OCI-LY3 (cell line): ENCODE data around the gene INPP5E.
"Not testable (repeated sequence)": the region's sequence is repeated elsewhere in the genome, so short reads cannot be mapped to it uniquely, and the experiment has no call there.

Experiments
- H2AFZ ChIP-seq: fragments of 200-600, 300-600 bp; shearing (Covaris generic); 2 replicates; pipeline ENCODE4 v1.6.0; 2014; ENCODE audit warnings: antibody characterized with exemption, low read depth, low read length
- H3K27ac ChIP-seq: fragments of 200-600, 300-600 bp; sonication (generic); 2 replicates; pipeline ENCODE4 v1.5.1; 2014; ENCODE audit warnings: mild to moderate bottlenecking, low read length, moderate library complexity, mixed read lengths
- H3K27me3 ChIP-seq: fragments of 200-600, 300-600 bp; sonication (generic); 2 replicates; pipeline ENCODE4 v1.6.1; 2014; ENCODE audit warnings: low read depth, low read length, mixed read lengths
- H3K36me3 ChIP-seq: fragments of 200-600, 300-600 bp; sonication (generic); replicated peaks from 2 replicates; pipeline ENCODE3; 2014; ENCODE audit warnings: low read depth, low read length, mixed read lengths
- H3K4me1 ChIP-seq: fragments of 300-600, 200-600 bp; sonication (generic); 2 replicates; pipeline ENCODE4 v1.6.1; 2014; ENCODE audit warnings: low read length, mixed read lengths
- H3K4me2 ChIP-seq: fragments of 200-600, 300-600 bp; sonication (generic); 2 replicates; pipeline ENCODE4 v1.6.1; 2014; ENCODE audit warnings: low read length, mixed read lengths
- H3K4me3 ChIP-seq: fragments of 300-600, 200-600 bp; sonication (generic); 2 replicates; pipeline ENCODE4 v1.5.1; 2014; ENCODE audit warnings: antibody characterized with exemption, mild to moderate bottlenecking, low read length, moderate library complexity
- H3K79me2 ChIP-seq: fragments of 300-600, 200-600 bp; shearing (Covaris generic); 2 replicates; pipeline ENCODE4 v1.6.1; 2014; ENCODE audit warnings: mild to moderate bottlenecking, low read length, mixed read lengths
- H3K9ac ChIP-seq: fragments of 300-600, 200-600 bp; shearing (Covaris generic); 2 replicates; pipeline ENCODE4 v1.6.0; 2014; ENCODE audit warnings: mild to moderate bottlenecking, low read length, moderate library complexity
- H3K9me3 ChIP-seq: fragments of 200-600, 300-600 bp; shearing (Covaris generic); 2 replicates; pipeline ENCODE4 v1.6.1; 2014; ENCODE audit warnings: low read length, mixed read lengths; ENCODE audit not compliant: insufficient read depth
- H4K20me1 ChIP-seq: fragments of 200-600, 300-600 bp; sonication (generic); 2 replicates; pipeline ENCODE4 v1.6.1; 2016; ENCODE audit warnings: low read length, mixed read lengths; ENCODE audit not compliant: insufficient read depth
- CTCF ChIP-seq: fragments of 200-600, 300-600 bp; sonication (generic); IDR thresholded peaks from 2 replicates; pipeline ENCODE4 v1.5.1; 2014; ENCODE audit warnings: antibody characterized with exemption, low read length, low read depth
- EZH2phosphoT487 ChIP-seq: fragments of 200-600 bp; shearing (Covaris generic); IDR thresholded peaks from 2 replicates; pipeline ENCODE4 v1.6.1; 2018; ENCODE audit warnings: antibody characterized with exemption, mixed run types, low read depth

The INPP5E gene

GRCh38 chr9:136429075-136429628, 10.5 kb downstream of the INPP5E start:
- Histone ChIP-seq H2AFZ (no peak overlapping the region), H3K36me3 (peaks cover 5% of the 10 kb centered on the region), H3K79me2 (no peaks in the 10 kb centered on the region; the same call in 1 of the 2 replicates), H3K9me3 (no peaks in the 10 kb centered on the region), H3K27ac (no peak overlapping the region), H3K4me2 (no peak overlapping the region), H3K27me3 (no peaks in the 10 kb centered on the region), H3K4me3 (no peak overlapping the region), H3K4me1 (no peaks in the 10 kb centered on the region), H3K9ac (no peak overlapping the region), H4K20me1 (peaks cover 3% of the 10 kb centered on the region; the same call in 1 of the 2 replicates)
- TF ChIP-seq CTCF, result no peak
- TF ChIP-seq EZH2phosphoT487, result no peak

GRCh38 chr9:136426787-136427186, 12.9 kb downstream of the INPP5E start:
- H3K79me2 ChIP-seq, result no peaks in the 10 kb centered on the region
- H3K4me3 ChIP-seq, result no peak overlapping the region
- no peaks in the 10 kb centered on the region for H3K4me1 ChIP-seq
- no peak overlapping the region for H3K9ac ChIP-seq
- no peak overlapping the region for H3K27ac ChIP-seq
- H3K9me3 ChIP-seq, result no peaks in the 10 kb centered on the region
- no peaks in the 10 kb centered on the region for H3K27me3 ChIP-seq
- no peak overlapping the region for H3K4me2 ChIP-seq
- TF ChIP-seq CTCF (no peak), EZH2phosphoT487 (no peak)
- no peaks in the 10 kb centered on the region for H4K20me1 ChIP-seq
- H3K36me3 ChIP-seq, result peaks cover 19% of the 10 kb centered on the region
- no peak overlapping the region for H2AFZ ChIP-seq

- H3K4me3 ChIP-seq, H3K9ac ChIP-seq, H3K27ac ChIP-seq, H3K27me3 ChIP-seq, H4K20me1 ChIP-seq, H3K79me2 ChIP-seq, H3K4me1 ChIP-seq, H3K9me3 ChIP-seq, H3K4me2 ChIP-seq, H2AFZ ChIP-seq: not testable (repeated sequence)
- H3K36me3 ChIP-seq, result peaks cover 19% of the 10 kb centered on the region
These were observed 14.3 kb downstream of the INPP5E start for GRCh38 chr9:136425367-136425766.

GRCh38 chr9:136424750-136425362, 14.8 kb downstream of the INPP5E start:
- Histone ChIP-seq H3K27me3 (no peaks in the 10 kb centered on the region), H4K20me1 (no peaks in the 10 kb centered on the region), H3K36me3 (peaks cover 19% of the 10 kb centered on the region), H3K4me2 (no peak overlapping the region), H2AFZ (no peak overlapping the region), H3K9ac (no peak overlapping the region), H3K27ac (no peak overlapping the region), H3K4me1 (no peaks in the 10 kb centered on the region), H3K79me2 (no peaks in the 10 kb centered on the region), H3K4me3 (no peak overlapping the region), H3K9me3 (no peaks in the 10 kb centered on the region)
- TF ChIP-seq CTCF, result no peak
- TF ChIP-seq EZH2phosphoT487, result no peak
